H9 (cell line): Measurements from ENCODE around the gene MYRF. TPM values are rescaled to one million over a fixed set of nuclear protein-coding genes. Genes with fewer than 3 reads are reported as not detected.

ENCODE experiments used
- DNase-seq: peaks from one replicate; pipeline ENCODE4 v3.0.0-alpha.2; 2017
- H2AFZ ChIP-seq: one replicate; pipeline ENCODE4 v1.6.1; 2013; ENCODE audit warnings: mild to moderate bottlenecking, low read length, control low read depth, moderate library complexity
- H2AK5ac ChIP-seq: 2 replicates; pipeline ENCODE4 v1.6.1; 2013; ENCODE audit warnings: low read length, control low read depth, mixed read lengths; ENCODE audit not compliant: insufficient read length
- H2BK120ac ChIP-seq: one replicate; pipeline ENCODE4 v1.6.1; 2013; ENCODE audit warnings: low read depth, mild to moderate bottlenecking, low read length, control low read depth, inconsistent platforms; ENCODE audit not compliant: poor library complexity, severe bottlenecking
- H2BK12ac ChIP-seq: 2 replicates; pipeline ENCODE4 v1.6.1; 2013; ENCODE audit warnings: low read length, control low read depth, mixed read lengths, low read depth; ENCODE audit not compliant: insufficient read length
- H2BK15ac ChIP-seq: 2 replicates; pipeline ENCODE4 v1.6.1; 2013; ENCODE audit warnings: low read depth, low read length, control low read depth
- H2BK20ac ChIP-seq: one replicate; pipeline ENCODE4 v1.6.1; 2013; ENCODE audit warnings: low read depth, mild to moderate bottlenecking, low read length, control low read depth, inconsistent platforms; ENCODE audit not compliant: poor library complexity, severe bottlenecking
- H2BK5ac ChIP-seq: 2 replicates; pipeline ENCODE4 v1.6.1; 2013; ENCODE audit warnings: low read length, control low read depth, mixed read lengths; ENCODE audit not compliant: insufficient read length
- H3K14ac ChIP-seq: 2 replicates; pipeline ENCODE4 v1.6.1; 2013; ENCODE audit warnings: low read length, control low read depth; ENCODE audit not compliant: insufficient read depth
- H3K18ac ChIP-seq: 2 replicates; pipeline ENCODE4 v1.6.1; 2013; ENCODE audit warnings: low read depth, mild to moderate bottlenecking, mixed read lengths, low read length, control low read depth; ENCODE audit not compliant: insufficient read length
- H3K23ac ChIP-seq: 2 replicates; pipeline ENCODE4 v1.6.1; 2013; ENCODE audit warnings: low read length, control low read depth, mixed read lengths, low read depth; ENCODE audit not compliant: insufficient read length
- H3K23me2 ChIP-seq: 2 replicates; pipeline ENCODE4 v1.6.1; 2013; ENCODE audit warnings: low read depth, mild to moderate bottlenecking, mixed read lengths, low read length, control low read depth; ENCODE audit not compliant: insufficient read length, poor library complexity, severe bottlenecking
- H3K27ac ChIP-seq: 2 replicates; pipeline ENCODE4 v1.5.1; 2013; ENCODE audit warnings: low read length, control low read depth, mixed read lengths, low read depth; ENCODE audit not compliant: insufficient read length
- H3K27me3 ChIP-seq: 2 replicates; pipeline ENCODE4 v1.6.1; 2013; ENCODE audit warnings: low read length, control low read depth, inconsistent platforms; ENCODE audit not compliant: insufficient read depth
- H3K4ac ChIP-seq: 2 replicates; pipeline ENCODE4 v1.6.1; 2013; ENCODE audit warnings: low read depth, mild to moderate bottlenecking, control low read depth, inconsistent platforms, low read length, moderate library complexity
- H3K4me1 ChIP-seq: 2 replicates; pipeline ENCODE4 v1.6.1; 2013; ENCODE audit warnings: low read length, control low read depth, inconsistent platforms; ENCODE audit not compliant: insufficient read depth
- H3K4me2 ChIP-seq: 2 replicates; pipeline ENCODE4 v1.6.1; 2013; ENCODE audit warnings: low read length, control low read depth, mixed read lengths; ENCODE audit not compliant: insufficient read length, insufficient read depth
- H3K56ac ChIP-seq: 2 replicates; pipeline ENCODE4 v1.6.1; 2013; ENCODE audit warnings: low read depth, mild to moderate bottlenecking, mixed read lengths, low read length, control low read depth; ENCODE audit not compliant: insufficient read length
- H3K79me1 ChIP-seq: 2 replicates; pipeline ENCODE4 v1.6.1; 2013; ENCODE audit warnings: low read depth, mild to moderate bottlenecking, moderate library complexity, low read length, control low read depth, inconsistent platforms; ENCODE audit not compliant: insufficient read depth, poor library complexity, severe bottlenecking
- H3K79me2 ChIP-seq: 2 replicates; pipeline ENCODE4 v1.6.1; 2013; ENCODE audit warnings: low read length, control low read depth, inconsistent platforms; ENCODE audit not compliant: insufficient read depth
- H3K9ac ChIP-seq: 2 replicates; pipeline ENCODE4 v1.6.1; 2013; ENCODE audit warnings: low read length, control low read depth, mixed read lengths; ENCODE audit not compliant: insufficient read length; ENCODE audit errors: extremely low read depth
- H3K9me3 ChIP-seq: one replicate; pipeline ENCODE4 v1.6.1; 2013; ENCODE audit warnings: low read depth, low read length, inconsistent platforms; ENCODE audit not compliant: control insufficient read depth
- H3T11ph ChIP-seq: one replicate; pipeline ENCODE4 v1.6.1; 2013; ENCODE audit warnings: mild to moderate bottlenecking, low read length, control low read depth, inconsistent platforms
- H4K20me1 ChIP-seq: one replicate; pipeline ENCODE4 v1.6.1; 2013; ENCODE audit not compliant: control insufficient read depth, insufficient read length, insufficient read depth
- H4K5ac ChIP-seq: 2 replicates; pipeline ENCODE4 v1.6.1; 2013; ENCODE audit warnings: low read depth, mild to moderate bottlenecking, mixed read lengths, low read length, control low read depth; ENCODE audit not compliant: insufficient read length
- H4K8ac ChIP-seq: replicated peaks from 2 replicates; pipeline ENCODE4 v1.6.1; 2013; ENCODE audit warnings: low read length, control low read depth, mixed read lengths, low read depth; ENCODE audit not compliant: insufficient read length
- H4K91ac ChIP-seq: 2 replicates; pipeline ENCODE4 v1.6.1; 2013; ENCODE audit warnings: low read depth, mild to moderate bottlenecking, moderate library complexity, mixed read lengths, low read length, control low read depth; ENCODE audit not compliant: insufficient read length
- H3K27ac Mint-ChIP-seq, 3 experiments: 2 replicates in 2 of 3; 3 replicates in 1 of 3; pipeline ENCODE4 v1.8.0; 2020 to 2021; ENCODE audit warnings: mixed read lengths in 3 of 3, mild to moderate bottlenecking in 1 of 3, moderate library complexity in 1 of 3
- H3K27me3 Mint-ChIP-seq: 2 replicates; pipeline ENCODE4 v1.8.0; 2021; ENCODE audit warnings: low read depth, mild to moderate bottlenecking, moderate library complexity, mixed read lengths
- H3K36me3 Mint-ChIP-seq, 3 experiments: 2 replicates in 2 of 3; 3 replicates in 1 of 3; pipeline ENCODE4 v1.8.0; 2020 to 2021; ENCODE audit warnings: low read depth in 3 of 3, mixed read lengths in 3 of 3; ENCODE audit not compliant: insufficient read depth in 1 of 3
- H3K4me1 Mint-ChIP-seq, 2 experiments: 2 replicates each; pipeline ENCODE4 v1.8.0; 2020; ENCODE audit warnings: mixed read lengths in 2 of 2
- H3K4me3 Mint-ChIP-seq, 2 experiments: 2 replicates in 1 of 2; 3 replicates in 1 of 2; pipeline ENCODE4 v1.8.0; 2020 to 2021; ENCODE audit warnings: mild to moderate bottlenecking in 2 of 2, mixed read lengths in 2 of 2, moderate library complexity in 1 of 2
- H3K9me3 Mint-ChIP-seq, 2 experiments: 2 replicates in 1 of 2; 3 replicates in 1 of 2; pipeline ENCODE4 v1.8.0; 2020; ENCODE audit warnings: mild to moderate bottlenecking in 2 of 2, mixed read lengths in 2 of 2, moderate library complexity in 1 of 2
- CTCF ChIP-seq: fragments of 200-600 bp; sonication (generic); conservative IDR thresholded peaks from 3 replicates; pipeline ENCODE4 v1.8.0; 2021; ENCODE audit warnings: antibody characterized with exemption, mild to moderate bottlenecking
- WGBS: extraction: QIAGEN DNeasy Blood & Tissue Kit; methylation state at CpG from one replicate; pipeline ENCODE4 v1.1.7; 2013; ENCODE audit warnings: missing lambda C conversion rate, low lambda C conversion rate, mixed read lengths; ENCODE audit not compliant: insufficient read length; ENCODE audit errors: extremely low coverage; 5-methylcytosine and 5-hydroxymethylcytosine counted together
- total RNA-seq: library from RNA; stranded (reverse); gene quantifications from 2 replicates; pipeline ENCODE4 v1.2.1, GENCODE V29; 2021

MYRF gene
- total RNA-seq, 1 experiment from 2014 or later = 13.9 TPM

- DNase-seq = no peak
- no peaks in the 10 kb centered on the region for H3K79me2 ChIP-seq
- H3K27ac ChIP-seq = no peak overlapping the region
- no peak overlapping the region for H3K27ac Mint-ChIP-seq
- no peak overlapping the region for H4K8ac ChIP-seq
- H3K27me3 Mint-ChIP-seq = no peaks in the 10 kb centered on the region; the same call in 1 of the 2 replicates
- H2AK5ac ChIP-seq = no peak overlapping the region
- no peak overlapping the region for H3K4me3 Mint-ChIP-seq
- H3K27me3 ChIP-seq = no peaks in the 10 kb centered on the region
- no peak overlapping the region for H3K14ac ChIP-seq
- no peak overlapping the region for H3K56ac ChIP-seq
- no peak overlapping the region for H3K4me2 ChIP-seq
- no peak for TF ChIP-seq CTCF
- no peaks in the 10 kb centered on the region for H3K79me1 ChIP-seq
- no peak overlapping the region for H2BK5ac ChIP-seq
- no peaks in the 10 kb centered on the region for H3K9me3 ChIP-seq
- peaks cover 6 to 18% of the 10 kb centered on the region in 2 experiments; a peak in 3 of 4 replicates for H3K4me1 Mint-ChIP-seq
- H3K4me1 ChIP-seq = no peaks in the 10 kb centered on the region
- no peak overlapping the region for H2BK15ac ChIP-seq
- no peaks in the 10 kb centered on the region; a peak in 1 of 5 replicates for H3K9me3 Mint-ChIP-seq
- no peak overlapping the region for H3K4ac ChIP-seq
- H4K5ac ChIP-seq = no peak overlapping the region
- H3K23ac ChIP-seq = no peak overlapping the region
- H3T11ph ChIP-seq = no peak overlapping the region
- H3K23me2 ChIP-seq = no peaks in the 10 kb centered on the region
- H2BK12ac ChIP-seq = no peak overlapping the region
- H2BK120ac ChIP-seq = no peak overlapping the region
- H3K18ac ChIP-seq = no peak overlapping the region
- H4K20me1 ChIP-seq = no peaks in the 10 kb centered on the region
- peaks cover 8 to 31% (median 12%) of the 10 kb centered on the region in 3 experiments; a peak in 6 of 7 replicates for H3K36me3 Mint-ChIP-seq
- H2AFZ ChIP-seq = no peak overlapping the region
- WGBS = no CpG with 5 or more reads among the region's 7 CpGs
- H4K91ac ChIP-seq = no peak overlapping the region
- no peak overlapping the region for H3K9ac ChIP-seq
- no peak overlapping the region for H2BK20ac ChIP-seq
Measured at GRCh38 chr11:61742391-61742790, 10.0 kb upstream of the MYRF start.
